Smooth muscle cell (in vitro differentiated cells): ENCODE measurements around the gene SMIM11. TPM values are rescaled to one million over a fixed set of nuclear protein-coding genes. Genes with fewer than 3 reads are reported as not detected.
"Not testable (repeated sequence)": the region's sequence is repeated elsewhere in the genome, so short reads cannot be mapped to it uniquely, and the experiment has no call there.

ENCODE experiments used
- DNase-seq: peaks from one replicate; lab custom pipeline; 2025; ENCODE audit not compliant: unreplicated experiment; lab: John Stamatoyannopoulos, UW
- H2AFZ ChIP-seq: fragments of 200-600 bp; sonication (generic); 2 replicates; pipeline ENCODE4 v1.6.0; 2016; ENCODE audit warnings: antibody characterized with exemption, low read depth, mild to moderate bottlenecking
- H3F3A ChIP-seq: fragments of 200-600 bp; sonication (generic); 2 replicates; pipeline ENCODE4 v1.6.0; 2017; ENCODE audit warnings: antibody characterized with exemption, low read depth
- H3K27ac ChIP-seq: fragments of 200-600 bp; sonication (generic); 2 replicates; pipeline ENCODE4 v1.5.1; 2016; ENCODE audit warnings: low read depth, mild to moderate bottlenecking
- H3K27me3 ChIP-seq: fragments of 200-600 bp; sonication (generic); 2 replicates; pipeline ENCODE4 v1.6.1; 2016; ENCODE audit warnings: low read depth, mild to moderate bottlenecking
- H3K36me3 ChIP-seq: fragments of 200-600 bp; sonication (generic); 2 replicates; pipeline ENCODE4 v1.5.1; 2016; ENCODE audit warnings: low read depth
- H3K4me1 ChIP-seq: fragments of 200-600 bp; sonication (generic); 2 replicates; pipeline ENCODE4 v1.5.1; 2016; ENCODE audit warnings: low read depth
- H3K4me2 ChIP-seq: fragments of 200-600 bp; sonication (generic); 2 replicates; pipeline ENCODE4 v1.6.0; 2016; ENCODE audit warnings: mild to moderate bottlenecking
- H3K4me3 ChIP-seq: fragments of 200-600 bp; sonication (generic); 2 replicates; pipeline ENCODE4 v1.5.1; 2016; ENCODE audit warnings: mild to moderate bottlenecking
- H3K79me2 ChIP-seq: fragments of 200-600 bp; sonication (generic); 2 replicates; pipeline ENCODE4 v1.6.0; 2016; ENCODE audit warnings: low read depth, mild to moderate bottlenecking
- H3K9ac ChIP-seq: fragments of 200-600 bp; sonication (generic); 2 replicates; pipeline ENCODE4 v1.6.0; 2016; ENCODE audit warnings: low read depth
- H3K9me3 ChIP-seq: fragments of 200-600 bp; sonication (generic); replicated peaks from 2 replicates; pipeline ENCODE4 v1.5.1; 2016; ENCODE audit warnings: low read depth
- H4K20me1 ChIP-seq: fragments of 200-600 bp; sonication (generic); 2 replicates; pipeline ENCODE4 v1.6.0; 2016; ENCODE audit warnings: low read depth
- WGBS: methylation state at CpG from one replicate; pipeline ENCODE4 v1.1.7; 2016; ENCODE audit warnings: low lambda C conversion rate; 5-methylcytosine and 5-hydroxymethylcytosine counted together
- polyA plus RNA-seq: library from polyadenylated mRNA; unstranded; fragments of >200 nt; fragmentation: Nextera tagmentation; extraction: Ambion mirVana; gene quantifications from 2 replicates; pipeline ENCODE4 v1.2.1, GENCODE V29; 2016
- total RNA-seq: library from RNA; depleted of rRNA; stranded (reverse); fragments of >200 nt; gene quantifications from 2 replicates; pipeline ENCODE4 v1.2.3, GENCODE V29; 2014

The SMIM11 gene
- total and polyA plus RNA-seq, 2 experiments from 2014 or later = 0.57 to 3.8 TPM

GRCh38 chr21:34406102-34406501 lies 30.8 kb downstream of the SMIM11 start:
- not testable (repeated sequence) for DNase-seq, H3K27ac ChIP-seq, H3F3A ChIP-seq, H3K9me3 ChIP-seq, H3K9ac ChIP-seq, H3K27me3 ChIP-seq, H4K20me1 ChIP-seq, H3K4me2 ChIP-seq, H3K36me3 ChIP-seq, H3K79me2 ChIP-seq, H3K4me1 ChIP-seq, H2AFZ ChIP-seq, H3K4me3 ChIP-seq
- WGBS = no CpG with 5 or more reads among the region's 6 CpGs

DNA sequence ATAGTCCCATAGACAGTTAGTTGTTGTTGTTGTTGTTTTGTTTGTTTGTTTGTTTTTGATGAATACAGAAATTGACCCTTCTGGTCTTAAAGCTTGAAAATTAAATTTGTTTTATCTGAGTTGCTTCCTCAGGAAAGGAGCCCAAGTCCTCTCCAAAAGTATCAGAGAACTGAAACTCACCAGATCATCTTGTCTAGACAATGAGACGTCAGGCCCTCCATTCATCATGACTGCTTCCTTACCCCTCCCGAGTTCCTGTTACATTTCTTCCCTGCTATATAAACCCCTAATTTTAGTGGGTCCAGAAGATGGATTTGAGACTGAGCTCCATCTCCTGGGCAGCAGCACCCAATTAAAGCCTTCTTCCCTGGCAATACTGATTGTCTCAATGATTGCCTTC lies 31.4 kb downstream of the SMIM11 start:
- H3K27me3 ChIP-seq, H3K27ac ChIP-seq, DNase-seq, H3K9ac ChIP-seq, H3K4me3 ChIP-seq, H4K20me1 ChIP-seq, H3K79me2 ChIP-seq, H3K4me2 ChIP-seq, H3K36me3 ChIP-seq, H3K4me1 ChIP-seq, H2AFZ ChIP-seq, H3K9me3 ChIP-seq, H3F3A ChIP-seq: not testable (repeated sequence)
- no CpG with 5 or more reads among the region's 2 CpGs for WGBS

DNA sequence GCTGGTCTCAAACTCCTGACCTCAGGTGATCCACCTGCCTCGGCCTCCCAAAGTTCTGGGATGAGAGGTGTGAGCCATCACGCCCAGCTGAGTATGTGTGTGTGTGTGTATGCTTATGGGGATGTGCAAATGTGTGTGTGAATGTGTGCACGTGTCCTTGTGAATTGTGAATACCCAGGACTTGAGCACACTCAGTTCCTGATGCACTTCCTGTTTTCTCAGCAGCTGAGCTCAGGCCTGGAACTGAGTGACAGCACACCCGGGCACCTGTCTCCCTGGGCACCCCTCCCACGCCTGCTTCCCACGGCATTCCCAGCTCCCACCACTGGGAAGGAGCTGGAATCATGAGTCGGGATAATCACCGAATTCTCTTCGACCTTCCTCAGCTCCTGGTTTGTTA lies 32.0 kb downstream of the SMIM11 start:
- H3K79me2 ChIP-seq, H2AFZ ChIP-seq, H3K27me3 ChIP-seq, H4K20me1 ChIP-seq, H3K4me2 ChIP-seq, H3K9me3 ChIP-seq, H3F3A ChIP-seq, DNase-seq, H3K4me1 ChIP-seq, H3K9ac ChIP-seq, H3K36me3 ChIP-seq, H3K27ac ChIP-seq, H3K4me3 ChIP-seq: not testable (repeated sequence)
- WGBS = no CpG with 5 or more reads among the region's 9 CpGs

GRCh38 chr21:34417448-34418077 lies 42.3 kb downstream of the SMIM11 start:
- not testable (repeated sequence) for H3K9ac ChIP-seq
- no CpG with 5 or more reads among the region's 5 CpGs for WGBS

GRCh38 chr21:34423805-34424204 lies 48.5 kb downstream of the SMIM11 start, which contains the start of gene SMIM34:
Gene SMIM34, minus strand, starts transcription at chr21:34423951. Its CDS starts 112 bp downstream, at chr21:34423839.
- not testable (repeated sequence) for H3F3A ChIP-seq, H3K9ac ChIP-seq, DNase-seq, H3K36me3 ChIP-seq, H2AFZ ChIP-seq, H3K27me3 ChIP-seq, H4K20me1 ChIP-seq, H3K4me2 ChIP-seq, H3K9me3 ChIP-seq, H3K4me1 ChIP-seq, H3K4me3 ChIP-seq, H3K79me2 ChIP-seq, H3K27ac ChIP-seq
- WGBS = no CpG with 5 or more reads among the region's 4 CpGs

More at GRCh38 chr21:34417448-34418077, 42.3 kb downstream of the SMIM11 start:
- DNase-seq, H3K4me2 ChIP-seq, H3K27me3 ChIP-seq, H3K4me1 ChIP-seq, H3K27ac ChIP-seq, H3K79me2 ChIP-seq, H3K36me3 ChIP-seq, H4K20me1 ChIP-seq, H3F3A ChIP-seq, H3K9me3 ChIP-seq, H3K4me3 ChIP-seq, H2AFZ ChIP-seq: not testable (repeated sequence)

- WGBS = no CpG with 5 or more reads among the region's 8 CpGs
- not testable (repeated sequence) for DNase-seq, H3K79me2 ChIP-seq, H3K27me3 ChIP-seq, H2AFZ ChIP-seq, H3K4me2 ChIP-seq, H3K4me1 ChIP-seq, H3K4me3 ChIP-seq, H3F3A ChIP-seq, H3K9ac ChIP-seq, H4K20me1 ChIP-seq, H3K27ac ChIP-seq, H3K36me3 ChIP-seq, H3K9me3 ChIP-seq
Measured at GRCh38 chr21:34427339-34427738, 52.0 kb downstream of the SMIM11 start.

DNA sequence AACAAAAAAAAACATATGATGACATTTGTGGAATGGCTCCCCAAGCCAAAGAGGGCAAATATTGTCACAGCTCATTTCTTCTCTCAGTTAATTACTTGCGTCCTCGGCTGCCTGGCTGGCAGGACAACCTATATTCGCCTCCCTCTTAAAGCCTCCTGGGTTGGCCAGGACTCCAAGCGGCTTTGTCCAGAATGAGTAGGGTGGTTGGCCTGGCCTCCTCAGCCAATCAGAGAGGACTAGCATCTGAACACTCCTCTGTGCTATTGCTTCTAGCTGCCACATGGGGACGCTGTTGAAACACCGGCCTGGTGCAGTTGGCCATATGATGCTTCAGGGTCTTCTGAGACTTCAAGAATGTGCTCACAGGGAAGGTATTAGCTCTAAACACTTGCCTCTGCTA lies 53.1 kb downstream of the SMIM11 start:
- not testable (repeated sequence) for H4K20me1 ChIP-seq, H3K79me2 ChIP-seq, H3K4me1 ChIP-seq, H3K4me2 ChIP-seq, H3K9me3 ChIP-seq, H3F3A ChIP-seq, H3K4me3 ChIP-seq, DNase-seq, H3K9ac ChIP-seq, H3K27ac ChIP-seq, H3K36me3 ChIP-seq, H3K27me3 ChIP-seq, H2AFZ ChIP-seq
- no CpG with 5 or more reads among the region's 6 CpGs for WGBS

DNA sequence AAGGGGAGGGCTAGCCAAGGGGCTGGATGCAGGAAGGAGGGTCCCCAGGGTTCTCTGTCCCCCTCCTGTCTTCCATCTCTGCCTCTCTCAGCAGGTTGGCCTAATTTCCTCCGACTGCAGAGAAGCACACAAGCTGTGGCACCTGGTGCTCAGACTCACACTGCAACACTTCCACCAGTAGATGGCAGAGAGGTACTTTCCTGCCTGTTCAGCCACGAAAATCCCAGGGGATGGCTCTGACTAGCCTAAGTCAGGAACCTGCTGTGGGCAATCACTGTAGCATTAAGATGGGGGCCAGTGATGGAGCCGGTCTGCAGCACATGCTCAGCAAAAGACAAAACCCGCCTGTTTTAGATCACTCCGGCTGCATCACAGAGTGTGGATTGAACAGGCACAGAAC lies 54.4 kb downstream of the SMIM11 start:
- WGBS = no CpG with 5 or more reads among the region's 5 CpGs
- not testable (repeated sequence) for DNase-seq, H3F3A ChIP-seq, H3K4me3 ChIP-seq, H3K79me2 ChIP-seq, H2AFZ ChIP-seq, H3K9ac ChIP-seq, H3K9me3 ChIP-seq, H3K27ac ChIP-seq, H3K27me3 ChIP-seq, H3K4me2 ChIP-seq, H3K36me3 ChIP-seq, H4K20me1 ChIP-seq, H3K4me1 ChIP-seq
